MCF 10A (cell line): ENCODE results near the gene ASTN2. TPM values are rescaled to one million over a fixed set of nuclear protein-coding genes. Genes with fewer than 3 reads are reported as not detected.
A peak's percentile ranks its signal among the peaks of the same experiment; 100 is the strongest.

ENCODE experiments used
- Bru-seq: library from RNA; stranded (reverse); fragments of 400-500 nt; gene quantifications from one replicate; lab custom pipeline; 2021; lab: Mats Ljungman, UMichigan
- BruChase-seq, 2 experiments: library from RNA; stranded (reverse); fragments of 400-500 nt; gene quantifications; one replicate each; lab custom pipeline; 2021; lab: Mats Ljungman, UMichigan
- BruUV-seq: library from RNA; stranded (reverse); fragments of 400-500 nt; replicated peaks from 2 replicates; lab custom pipeline; 2021; lab: Mats Ljungman, UMichigan
- CTCF ChIA-PET: fragments of 300-600 bp; sonication (Branson Sonifier 250); formaldehyde crosslinking; extraction: SDS; loops from one replicate; lab custom pipeline; 2021; ENCODE audit warnings: antibody characterized with exemption, inconsistent platforms; lab: Yijun Ruan, JAX
- POLR2A ChIA-PET: fragments of 300-600, 350-650 bp; sonication (Branson Sonifier 250); formaldehyde crosslinking; extraction: SDS; loops from one replicate; lab custom pipeline; 2020; ENCODE audit warnings: antibody characterized with exemption, inconsistent platforms; lab: Yijun Ruan, JAX
- DNase-seq: peaks from one replicate; pipeline ENCODE4 v3.0.0-alpha.2; 2018; ENCODE audit not compliant: unreplicated experiment
- H3K27ac Mint-ChIP-seq: one replicate; pipeline ENCODE4 v1.8.0; 2022; ENCODE audit warnings: mild to moderate bottlenecking, low read depth, mixed read lengths; ENCODE audit not compliant: unreplicated experiment
- H3K27me3 Mint-ChIP-seq: one replicate; pipeline ENCODE4 v1.8.0; 2022; ENCODE audit warnings: mixed read lengths; ENCODE audit not compliant: insufficient read depth, unreplicated experiment
- H3K36me3 Mint-ChIP-seq: one replicate; pipeline ENCODE4 v1.8.0; 2022; ENCODE audit warnings: mild to moderate bottlenecking, moderate library complexity, mixed read lengths; ENCODE audit not compliant: insufficient read depth, unreplicated experiment
- H3K4me1 Mint-ChIP-seq: one replicate; pipeline ENCODE4 v1.8.0; 2022; ENCODE audit warnings: mixed read lengths; ENCODE audit not compliant: insufficient read depth, unreplicated experiment
- H3K4me3 Mint-ChIP-seq: one replicate; pipeline ENCODE4 v1.8.0; 2022; ENCODE audit warnings: mild to moderate bottlenecking, moderate library complexity, mixed read lengths; ENCODE audit not compliant: unreplicated experiment
- H3K9me3 Mint-ChIP-seq: one replicate; pipeline ENCODE4 v1.8.0; 2022; ENCODE audit warnings: mixed read lengths; ENCODE audit not compliant: unreplicated experiment
- CTCF ChIP-seq: fragments of 200-600 bp; IDR thresholded peaks from one replicate; pipeline ENCODE4 v1.8.0; 2022; ENCODE audit warnings: antibody characterized with exemption, mild to moderate bottlenecking; ENCODE audit not compliant: unreplicated experiment
- intact Hi-C: fragments of 100-400 bp; cut with micrococcal nuclease; formaldehyde crosslinking; loops from 2 replicates; pipeline ENCODE4 v1.14.1; 2022
- long read RNA-seq: library from polyadenylated mRNA; stranded (forward); transcript quantifications from one replicate; pipeline ENCODE4 v2.0.0, GENCODE V29; 2022
- total RNA-seq: library from RNA; stranded (reverse); gene quantifications from 2 replicates; pipeline ENCODE4 v1.2.3, GENCODE V29; 2022

ASTN2 gene
- total RNA-seq (1.3 and 1.8 TPM in 2 replicates), Bru-seq, nascent RNA (percentile 23 among the genes with signal in this experiment), BruChase-seq, experiment 1, labeled RNA remaining after a 6-hour chase (percentile 18 among the genes with signal in this experiment), BruChase-seq, experiment 2, labeled RNA remaining after a 2-hour chase (percentile 20 among the genes with signal in this experiment)
- long read RNA-seq, partial matches to known transcripts = 0 of 25 reads
- long read RNA-seq, other reads (novel, unspliced or antisense) = 25 of 25 reads

GRCh38 chr9:117414906-117415331 lies at the start of gene ASTN2:
Gene ASTN2, minus strand, starts transcription at chr9:117415057. Its CDS starts 119 bp downstream, at chr9:117414938.
- BruUV-seq = no TSS peak
- DNase-seq = no peak
- Mint-ChIP-seq H3K4me3 (no peak within 1 kb of the TSS), H3K27me3 (no peaks in the 10 kb centered on the region), H3K36me3 (no peaks in the 10 kb centered on the region), H3K27ac (no peak within 1 kb of the TSS), H3K4me1 (no peaks in the 10 kb centered on the region), H3K9me3 (peaks cover 13% of the 10 kb centered on the region)
- ChIA-PET CTCF (interaction anchor here (0.7 kb wide), 1 partner anchor 101 kb away, joined by 3 read pairs; no protein-coding TSS in a partner anchor), POLR2A (no interaction called here)
- no peak for TF ChIP-seq CTCF
- intact Hi-C loops = loop anchor here (5.0 kb wide), 1 partner anchor 343 kb away; no protein-coding TSS in a partner anchor

- no peaks in the 10 kb centered on the region for H3K27me3 Mint-ChIP-seq
- POLR2A ChIA-PET = no interaction called here
- peaks cover 6% of the 10 kb centered on the region for H3K9me3 Mint-ChIP-seq
- DNase-seq = no peak
- H3K36me3 Mint-ChIP-seq = no peaks in the 10 kb centered on the region
- H3K4me1 Mint-ChIP-seq = no peaks in the 10 kb centered on the region
- no peak overlapping the region for H3K4me3 Mint-ChIP-seq
- CTCF ChIA-PET = interaction anchor here (0.6 kb wide), 1 partner anchor 26 kb away, joined by 5 read pairs; no protein-coding TSS in a partner anchor
- no peak for TF ChIP-seq CTCF
- no peak overlapping the region for H3K27ac Mint-ChIP-seq
- intact Hi-C loops = no loop called here
- BruUV-seq = no TSS peak
These were observed 48.0 kb upstream of the ASTN2 start for GRCh38 chr9:117462861-117463260.

GRCh38 chr9:117461386-117461785 lies 46.5 kb upstream of the ASTN2 start:
- ChIA-PET CTCF (no interaction called here), POLR2A (no interaction called here)
- Mint-ChIP-seq H3K4me3 (no peak overlapping the region), H3K9me3 (peaks cover 13% of the 10 kb centered on the region), H3K36me3 (no peaks in the 10 kb centered on the region), H3K27ac (no peak overlapping the region), H3K4me1 (no peaks in the 10 kb centered on the region), H3K27me3 (no peaks in the 10 kb centered on the region)
- TF ChIP-seq CTCF = no peak
- BruUV-seq = no TSS peak
- no peak for DNase-seq
- intact Hi-C loops = no loop called here

- POLR2A ChIA-PET = no interaction called here
- no peaks in the 10 kb centered on the region for H3K36me3 Mint-ChIP-seq
- CTCF ChIA-PET = interaction anchor here (0.7 to 0.9 kb wide), 2 partner anchors 330 to 723 kb away, joined by 3 read pairs; no protein-coding TSS in a partner anchor
- no peaks in the 10 kb centered on the region for H3K27me3 Mint-ChIP-seq
- no peak for DNase-seq
- no TSS peak for BruUV-seq
- H3K4me1 Mint-ChIP-seq = no peaks in the 10 kb centered on the region
- intact Hi-C loops = no loop called here
- no peak overlapping the region for H3K4me3 Mint-ChIP-seq
- no peak overlapping the region for H3K27ac Mint-ChIP-seq
- no peak for TF ChIP-seq CTCF
- H3K9me3 Mint-ChIP-seq = peaks cover 13% of the 10 kb centered on the region
These were observed 45.9 kb upstream of the ASTN2 start for GRCh38 chr9:117460743-117461142.
